Calu3 (cell line): ENCODE measurements around the gene PLD1. TPM values are rescaled to one million over a fixed set of nuclear protein-coding genes. Genes with fewer than 3 reads are reported as not detected.

Source experiments
- BruUV-seq: library from RNA; stranded (reverse); fragments of 400-500 nt; replicated peaks from 2 replicates; lab custom pipeline; 2021; lab: Mats Ljungman, UMichigan
- CTCF ChIA-PET: fragments of 300-600 bp; sonication (Branson Sonifier 250); formaldehyde crosslinking; loops from one replicate; lab custom pipeline; 2022; ENCODE audit warnings: antibody characterized with exemption; lab: Charles Lee
- DNase-seq: peaks from one replicate; pipeline ENCODE4 v3.0.0; 2022
- H3K27ac Mint-ChIP-seq: one replicate; pipeline ENCODE4 v1.8.0; 2022; ENCODE audit warnings: mixed read lengths; ENCODE audit not compliant: unreplicated experiment
- H3K27me3 Mint-ChIP-seq: one replicate; pipeline ENCODE4 v1.8.0; 2022; ENCODE audit warnings: mixed read lengths; ENCODE audit not compliant: unreplicated experiment
- H3K36me3 Mint-ChIP-seq: one replicate; pipeline ENCODE4 v1.8.0; 2022; ENCODE audit warnings: mild to moderate bottlenecking, moderate library complexity, mixed read lengths; ENCODE audit not compliant: insufficient read depth, unreplicated experiment
- H3K4me1 Mint-ChIP-seq: one replicate; pipeline ENCODE4 v1.8.0; 2022; ENCODE audit warnings: mild to moderate bottlenecking, low read depth, mixed read lengths; ENCODE audit not compliant: unreplicated experiment
- H3K4me3 Mint-ChIP-seq: one replicate; pipeline ENCODE4 v1.8.0; 2022; ENCODE audit warnings: mild to moderate bottlenecking, low read depth, moderate library complexity, mixed read lengths; ENCODE audit not compliant: unreplicated experiment
- H3K9me3 Mint-ChIP-seq: one replicate; pipeline ENCODE4 v1.8.0; 2022; ENCODE audit warnings: low read depth, mixed read lengths; ENCODE audit not compliant: unreplicated experiment
- CTCF ChIP-seq: fragments of 200-600 bp; IDR thresholded peaks from one replicate; pipeline ENCODE4 v1.8.0; 2022; ENCODE audit warnings: antibody characterized with exemption; ENCODE audit not compliant: unreplicated experiment
- intact Hi-C: fragments of 100-400 bp; cut with micrococcal nuclease; formaldehyde crosslinking; loops from one replicate; pipeline ENCODE4 v1.10.0; 2022; ENCODE audit not compliant: unreplicated experiment
- total RNA-seq: library from RNA; stranded (reverse); gene quantifications from 2 replicates; pipeline ENCODE4 v1.2.3, GENCODE V29; 2022

Gene PLD1
- total RNA-seq, 1 experiment from 2014 or later = 61.2 TPM

GRCh38 chr3:171648069-171648468 lies 162.2 kb downstream of the PLD1 start:
- no peak for TF ChIP-seq CTCF
- intact Hi-C loops = loop anchor here (10.0 kb wide), 1 partner anchor 457 kb away; no protein-coding TSS in a partner anchor
- no peak overlapping the region for H3K27ac Mint-ChIP-seq

GRCh38 chr3:171646357-171647133 lies 163.7 kb downstream of the PLD1 start:
- Mint-ChIP-seq H3K27me3 (no peaks in the 10 kb centered on the region), H3K9me3 (no peaks in the 10 kb centered on the region), H3K4me1 (peaks cover 9% of the 10 kb centered on the region), H3K27ac (no peak overlapping the region), H3K36me3 (no peaks in the 10 kb centered on the region), H3K4me3 (no peak overlapping the region)
- no peak for DNase-seq
- CTCF ChIA-PET = interaction anchor here (0.6 to 4.6 kb wide), 7 partner anchors 10 to 395 kb away, joined by 3 to 28 read pairs (median 5); no protein-coding TSS in a partner anchor
- BruUV-seq = no TSS peak
- TF ChIP-seq CTCF = peak; percentile 63
- intact Hi-C loops = loop anchor here (1.0 to 10.0 kb wide), 3 partner anchors 126 to 458 kb away; no protein-coding TSS in a partner anchor

More at GRCh38 chr3:171648069-171648468, 162.2 kb downstream of the PLD1 start:
- no peaks in the 10 kb centered on the region for H3K36me3 Mint-ChIP-seq
- no peaks in the 10 kb centered on the region for H3K27me3 Mint-ChIP-seq
- H3K4me3 Mint-ChIP-seq = no peak overlapping the region
- H3K9me3 Mint-ChIP-seq = no peaks in the 10 kb centered on the region
- no peak for DNase-seq
- H3K4me1 Mint-ChIP-seq = peaks cover 9% of the 10 kb centered on the region
- CTCF ChIA-PET = no interaction called here
- BruUV-seq = no TSS peak

GRCh38 chr3:171644681-171645080 lies 165.6 kb downstream of the PLD1 start:
- peaks cover 16% of the 10 kb centered on the region for H3K4me1 Mint-ChIP-seq
- intact Hi-C loops = loop anchor here (10.0 kb wide), 1 partner anchor 460 kb away; no protein-coding TSS in a partner anchor
- peaks cover 5% of the 10 kb centered on the region for H3K36me3 Mint-ChIP-seq
- no peak for TF ChIP-seq CTCF
- no peak for DNase-seq
- H3K27me3 Mint-ChIP-seq = no peaks in the 10 kb centered on the region
- H3K9me3 Mint-ChIP-seq = no peaks in the 10 kb centered on the region
- CTCF ChIA-PET = interaction anchor here (4.6 kb wide), 1 partner anchor 127 kb away, joined by 28 read pairs; no protein-coding TSS in a partner anchor
- H3K4me3 Mint-ChIP-seq = no peak overlapping the region
- H3K27ac Mint-ChIP-seq = no peak overlapping the region
- no TSS peak for BruUV-seq

GRCh38 chr3:171643681-171644080 lies 166.6 kb downstream of the PLD1 start:
- peaks cover 5% of the 10 kb centered on the region for H3K36me3 Mint-ChIP-seq
- H3K4me1 Mint-ChIP-seq = peaks cover 16% of the 10 kb centered on the region
- no peak overlapping the region for H3K4me3 Mint-ChIP-seq
- no peaks in the 10 kb centered on the region for H3K27me3 Mint-ChIP-seq
- no peak for TF ChIP-seq CTCF
- no peak for DNase-seq
- BruUV-seq = no TSS peak
- H3K27ac Mint-ChIP-seq = no peak overlapping the region
- intact Hi-C loops = loop anchor here (10.0 kb wide), 1 partner anchor 461 kb away; no protein-coding TSS in a partner anchor
- H3K9me3 Mint-ChIP-seq = no peaks in the 10 kb centered on the region
- CTCF ChIA-PET = interaction anchor here (4.6 kb wide), 1 partner anchor 128 kb away, joined by 28 read pairs; no protein-coding TSS in a partner anchor
